Thyroid gland (tissue), 4 donors: ENCODE results near the gene DUOX1.

Experiments used
- CTCF ChIP-seq, 6 experiments: fragments of 200-600 bp in 3 of 6; fragments of 450-650 bp in 3 of 6; sonication (generic) in 3 of 6; IDR thresholded peaks; one replicate each; pipeline ENCODE4 v1.5.1; 2016 to 2019; ENCODE audit warnings: antibody characterized with exemption in 6 of 6, mild to moderate bottlenecking in 2 of 6, inconsistent platforms in 1 of 6, moderate library complexity in 1 of 6
- POLR2A ChIP-seq, 2 donors: fragments of 450-650 bp; IDR thresholded peaks; one replicate each; pipeline ENCODE4 v1.6.1; 2017; ENCODE audit warnings: antibody characterized with exemption in 2 of 2, mild to moderate bottlenecking in 2 of 2, moderate library complexity in 1 of 2

- TF ChIP-seq CTCF (IDR thresholded peaks at IDR 0.05) (no peak), POLR2A (IDR thresholded peaks at IDR 0.05) (no peak)
Observed at GRCh38 chr15:45143056-45143455, 13.3 kb downstream of the DUOX1 start.
